GM12891 (cell line): ENCODE data around the gene DYNLL1.
"Not testable (repeated sequence)": the region's sequence is repeated elsewhere in the genome, so short reads cannot be mapped to it uniquely, and the experiment has no call there.

Experiments
- DNase-seq: peaks from one replicate; pipeline ENCODE4 v3.0.0; 2011; ENCODE audit warnings: low spot score; ENCODE audit not compliant: insufficient read length
- FAIRE-seq: peaks from 2 replicates; lab custom pipeline; 2011; peaks lifted over from hg19 to GRCh38; lab: Jason Lieb, UNC
- PAX5 ChIP-seq: IDR thresholded peaks from 2 replicates; pipeline ENCODE4 v1.6.1; 2011; ENCODE audit warnings: low read length, moderate library complexity, mild to moderate bottlenecking; ENCODE audit not compliant: insufficient read depth, severe bottlenecking
- POLR2A ChIP-seq: IDR thresholded peaks from 2 replicates; pipeline ENCODE4 v1.6.1; 2011; ENCODE audit warnings: low read depth, low read length, control low read depth
- POLR2AphosphoS5 ChIP-seq: IDR thresholded peaks from 2 replicates; pipeline ENCODE4 v1.6.1; 2011; ENCODE audit warnings: low read depth, low read length, control low read depth
- POU2F2 ChIP-seq: IDR thresholded peaks from 2 replicates; pipeline ENCODE4 v1.6.1; 2011; ENCODE audit warnings: low read depth, mild to moderate bottlenecking, control low read depth, low read length, moderate library complexity
- SPI1 ChIP-seq: IDR thresholded peaks from 2 replicates; pipeline ENCODE4 v1.6.1; 2011; ENCODE audit warnings: low read depth, low read length, control low read depth
- TAF1 ChIP-seq: IDR thresholded peaks from 2 replicates; pipeline ENCODE4 v1.6.1; 2011; ENCODE audit warnings: low read depth, low read length, control low read depth

DYNLL1 gene

GRCh38 chr12:120504587-120504986 lies 8.7 kb downstream of the DYNLL1 start:
- no peak for DNase-seq
- FAIRE-seq = no peak
- no peak for TF ChIP-seq TAF1
- TF ChIP-seq POU2F2 = no peak
- TF ChIP-seq POLR2A = no peak
- TF ChIP-seq SPI1 = no peak
- no peak for TF ChIP-seq POLR2AphosphoS5
- no peak for TF ChIP-seq PAX5

GRCh38 chr12:120508537-120508936 lies 12.6 kb downstream of the DYNLL1 start:
- DNase-seq = no peak
- TF ChIP-seq TAF1 = no peak
- TF ChIP-seq POLR2AphosphoS5 = no peak
- no peak for TF ChIP-seq SPI1
- no peak for TF ChIP-seq POU2F2
- no peak for TF ChIP-seq POLR2A
- no peak for TF ChIP-seq PAX5
- FAIRE-seq = no peak

GRCh38 chr12:120514002-120514401 lies 18.1 kb downstream of the DYNLL1 start:
- DNase-seq (no peak), FAIRE-seq (no peak)
- no peak for TF ChIP-seq PAX5
- TF ChIP-seq TAF1 = no peak
- TF ChIP-seq POU2F2 = no peak
- TF ChIP-seq POLR2AphosphoS5 = no peak
- no peak for TF ChIP-seq SPI1
- TF ChIP-seq POLR2A = no peak

- DNase-seq (no peak), FAIRE-seq (no peak)
- TF ChIP-seq PAX5 (no peak), POU2F2 (no peak), SPI1 (no peak), POLR2AphosphoS5 (no peak), POLR2A (no peak), TAF1 (no peak)
Observed at GRCh38 chr12:120515496-120515895, 19.6 kb downstream of the DYNLL1 start.

- not testable (repeated sequence) for FAIRE-seq, DNase-seq
Observed at GRCh38 chr12:120519324-120519723, 23.4 kb downstream of the DYNLL1 start.

GRCh38 chr12:120522568-120522967 lies 26.7 kb downstream of the DYNLL1 start:
- FAIRE-seq = no peak
- DNase-seq = no peak
- no peak for TF ChIP-seq POLR2AphosphoS5
- TF ChIP-seq SPI1 = no peak
- TF ChIP-seq TAF1 = no peak
- TF ChIP-seq POLR2A = no peak
- no peak for TF ChIP-seq PAX5
- no peak for TF ChIP-seq POU2F2

- FAIRE-seq = peak; percentile 90
- TF ChIP-seq TAF1 (peak; percentile 92), PAX5 (no peak), POU2F2 (peak; percentile 57), POLR2A (peak; percentile 90), SPI1 (no peak), POLR2AphosphoS5 (peak; percentile 91)
Observed at GRCh38 chr12:120528861-120529525, 33.1 kb downstream of the DYNLL1 start, which contains the start of gene COQ5. Gene COQ5 (minus strand): TSS chr12:120529158. CDS start chr12:120529141, 17 bp downstream.

GRCh38 chr12:120529641-120530417 lies 33.9 kb downstream of the DYNLL1 start:
- DNase-seq = no peak

More at GRCh38 chr12:120528861-120529525, 33.1 kb downstream of the DYNLL1 start, which contains the start of gene COQ5:
- DNase-seq = peak; percentile 61

GRCh38 chr12:120530418-120530761 lies 34.5 kb downstream of the DYNLL1 start:
- FAIRE-seq, DNase-seq: not testable (repeated sequence)

More at GRCh38 chr12:120529641-120530417, 33.9 kb downstream of the DYNLL1 start:
- no peak for FAIRE-seq
- no peak for TF ChIP-seq SPI1
- no peak for TF ChIP-seq PAX5
- no peak for TF ChIP-seq TAF1
- TF ChIP-seq POLR2A = peak; percentile 40; the same call in 1 of the 2 replicates
- TF ChIP-seq POLR2AphosphoS5 = 0 out of 2 replicates have a peak, but pooled peaks have one; percentile 33
- TF ChIP-seq POU2F2 = no peak

- DNase-seq (no peak), FAIRE-seq (peak; percentile 52)
- no peak for TF ChIP-seq TAF1
- TF ChIP-seq POU2F2 = no peak
- peak; percentile 50; the same call in 1 of the 2 replicates for TF ChIP-seq SPI1
- no peak for TF ChIP-seq POLR2AphosphoS5
- TF ChIP-seq PAX5 = no peak
Observed at GRCh38 chr12:120532701-120533238, 36.9 kb downstream of the DYNLL1 start.

GRCh38 chr12:120534203-120534702 lies 38.3 kb downstream of the DYNLL1 start, which contains the start of gene RNF10:
Gene RNF10 (plus strand): TSS chr12:120534356. CDS start chr12:120534812, 456 bp downstream.
- TF ChIP-seq POU2F2 (0 out of 2 replicates have a peak, but pooled peaks have one; percentile 34), PAX5 (no peak), SPI1 (no peak), POLR2AphosphoS5 (peak; percentile 92), POLR2A (peak; percentile 97), TAF1 (peak; percentile 72; the same call in 1 of the 2 replicates)
- FAIRE-seq = peak; percentile 66
- peak; percentile 84 for DNase-seq
